ENCODE data around the gene PP2D1. TPM values are rescaled to one million over a fixed set of nuclear protein-coding genes. Genes with fewer than 3 reads are reported as not detected.

Gene PP2D1
- polyA plus RNA-seq, 1 of the 3 experiments (the other 2 are of a cell fraction): not detected

GRCh38 chr3:20055020-20055775, 43.1 kb upstream of the PP2D1 start:
- 78% methylated on average over 10 of the region's 10 CpGs for WGBS (ENCODE audit: low lambda C conversion rate)
- no peak for TF ChIP-seq MXI1 (IDR thresholded peaks at IDR 0.05; ENCODE audit: low read depth, low read length)
- no peak for TF ChIP-seq FOSL2 (IDR thresholded peaks at IDR 0.05; ENCODE audit: borderline replicate concordance, low read depth)
- no peak for TF ChIP-seq NFIC (IDR thresholded peaks at IDR 0.05; ENCODE audit: borderline replicate concordance)
- TF ChIP-seq FOXJ3 (CRISPR knock-in tag; IDR thresholded peaks at IDR 0.05): no peak
- TF ChIP-seq, protein P1, sequence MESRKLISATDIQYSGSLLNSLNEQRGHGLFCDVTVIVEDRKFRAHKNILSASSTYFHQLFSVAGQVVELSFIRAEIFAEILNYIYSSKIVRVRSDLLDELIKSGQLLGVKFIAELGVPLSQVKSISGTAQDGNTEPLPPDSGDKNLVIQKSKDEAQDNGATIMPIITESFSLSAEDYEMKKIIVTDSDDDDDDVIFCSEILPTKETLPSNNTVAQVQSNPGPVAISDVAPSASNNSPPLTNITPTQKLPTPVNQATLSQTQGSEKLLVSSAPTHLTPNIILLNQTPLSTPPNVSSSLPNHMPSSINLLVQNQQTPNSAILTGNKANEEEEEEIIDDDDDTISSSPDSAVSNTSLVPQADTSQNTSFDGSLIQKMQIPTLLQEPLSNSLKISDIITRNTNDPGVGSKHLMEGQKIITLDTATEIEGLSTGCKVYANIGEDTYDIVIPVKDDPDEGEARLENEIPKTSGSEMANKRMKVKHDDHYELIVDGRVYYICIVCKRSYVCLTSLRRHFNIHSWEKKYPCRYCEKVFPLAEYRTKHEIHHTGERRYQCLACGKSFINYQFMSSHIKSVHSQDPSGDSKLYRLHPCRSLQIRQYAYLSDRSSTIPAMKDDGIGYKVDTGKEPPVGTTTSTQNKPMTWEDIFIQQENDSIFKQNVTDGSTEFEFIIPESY (IDR thresholded peaks at IDR 0.05; ENCODE audit: borderline replicate concordance, low read depth): no peak
- no peak for TF ChIP-seq ELF1 (IDR thresholded peaks at IDR 0.05)
- TF ChIP-seq IRF3 (IDR thresholded peaks at IDR 0.05; ENCODE audit: low read depth, low read length): no peak
- no peak for TF ChIP-seq RFX5 (IDR thresholded peaks at IDR 0.05; ENCODE audit: low read length)
- peak; percentile 66 for TF ChIP-seq CHD2 (IDR thresholded peaks at IDR 0.05; ENCODE audit: low read length, partially characterized antibody)
- no peak for TF ChIP-seq TEAD4 (IDR thresholded peaks at IDR 0.05; ENCODE audit: borderline replicate concordance, insufficient read depth)
- peak in 1 of 2 experiments; percentile 90; a peak in 2 of 4 replicates for TF ChIP-seq EP300 (IDR thresholded peaks at IDR 0.05; ENCODE audit: borderline replicate concordance in 1 of 2, low read depth in 1 of 2, low read length in 1 of 2)
- no peak for TF ChIP-seq RXRA (IDR thresholded peaks at IDR 0.05; ENCODE audit: borderline replicate concordance, low read depth)
- no peak for TF ChIP-seq TCF12 (IDR thresholded peaks at IDR 0.05)
- peak; percentile 80 for TF ChIP-seq GATA2 (CRISPR knock-in tag; IDR thresholded peaks at IDR 0.05)
- TF ChIP-seq RCOR1 (IDR thresholded peaks at IDR 0.05; ENCODE audit: low read length): peak; percentile 96
- TF ChIP-seq YY1 (IDR thresholded peaks at IDR 0.05; ENCODE audit: low read depth): no peak
- TF ChIP-seq, protein P2, sequence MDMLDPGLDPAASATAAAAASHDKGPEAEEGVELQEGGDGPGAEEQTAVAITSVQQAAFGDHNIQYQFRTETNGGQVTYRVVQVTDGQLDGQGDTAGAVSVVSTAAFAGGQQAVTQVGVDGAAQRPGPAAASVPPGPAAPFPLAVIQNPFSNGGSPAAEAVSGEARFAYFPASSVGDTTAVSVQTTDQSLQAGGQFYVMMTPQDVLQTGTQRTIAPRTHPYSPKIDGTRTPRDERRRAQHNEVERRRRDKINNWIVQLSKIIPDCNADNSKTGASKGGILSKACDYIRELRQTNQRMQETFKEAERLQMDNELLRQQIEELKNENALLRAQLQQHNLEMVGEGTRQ (IDR thresholded peaks at IDR 0.05; ENCODE audit: borderline replicate concordance, low read depth, low read length): no peak
- no peak for TF ChIP-seq EZH2phosphoT487 (IDR thresholded peaks at IDR 0.05; ENCODE audit: borderline replicate concordance, low read depth)
- TF ChIP-seq, protein P3, sequence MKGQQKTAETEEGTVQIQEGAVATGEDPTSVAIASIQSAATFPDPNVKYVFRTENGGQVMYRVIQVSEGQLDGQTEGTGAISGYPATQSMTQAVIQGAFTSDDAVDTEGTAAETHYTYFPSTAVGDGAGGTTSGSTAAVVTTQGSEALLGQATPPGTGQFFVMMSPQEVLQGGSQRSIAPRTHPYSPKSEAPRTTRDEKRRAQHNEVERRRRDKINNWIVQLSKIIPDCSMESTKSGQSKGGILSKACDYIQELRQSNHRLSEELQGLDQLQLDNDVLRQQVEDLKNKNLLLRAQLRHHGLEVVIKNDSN (IDR thresholded peaks at IDR 0.05; ENCODE audit: borderline replicate concordance, low read depth): no peak
- peak; percentile 19; the same call in 1 of the 2 replicates for TF ChIP-seq PBX3 (IDR thresholded peaks at IDR 0.05)
- no peak for TF ChIP-seq TAF1 (IDR thresholded peaks at IDR 0.05; ENCODE audit: borderline replicate concordance, low read depth, low read length)
- TF ChIP-seq FOXM1 (IDR thresholded peaks at IDR 0.05; ENCODE audit: low read depth): no peak
- ChIA-PET CTCF (interaction anchor here (0.8 kb wide), 1 partner anchor 18 kb away, joined by 3 read pairs; no protein-coding TSS in a partner anchor), POLR2A (no interaction called here)
- peak; percentile 23 for DNase-seq
- Histone ChIP-seq H3K27ac (ENCODE audit: low read depth in 2 of 2, low read length in 1 of 2) (peak overlapping the region; percentile 26 to 65; a peak in 3 of 4 replicates), H3K4me2 (peak overlapping the region; percentile 5; the same call in 1 of the 2 replicates), H3K9ac (no peak overlapping the region), H3K9me3 (no peaks in the 10 kb centered on the region), H3K36me3 (replicated peaks in 1 of 2; ENCODE audit: control insufficient read depth in 1 of 2, insufficient read depth in 2 of 2, low read length in 1 of 2) (no peaks in the 10 kb centered on the region), H3K79me2 (ENCODE audit: insufficient read depth) (no peaks in the 10 kb centered on the region), H3K27me3 (ENCODE audit: insufficient read depth) (no peaks in the 10 kb centered on the region), H3K4me1 (ENCODE audit: control insufficient read depth in 1 of 2, insufficient read depth in 2 of 2, low read depth in 1 of 2, low read length in 1 of 2) (peaks cover 19 to 40% of the 10 kb centered on the region in 2 experiments; a peak in 3 of 4 replicates), H2AFZ (ENCODE audit: low read depth) (no peak overlapping the region), H3K9me2 (no peaks in the 10 kb centered on the region), H3F3A (replicated peaks; ENCODE audit: insufficient read depth) (peaks cover 12% of the 10 kb centered on the region), H4K20me1 (ENCODE audit: insufficient read depth) (peaks cover 15% of the 10 kb centered on the region; the same call in 1 of the 2 replicates), H3K4me3 (ENCODE audit: low read depth in 2 of 2, low read length in 1 of 2) (no peak overlapping the region)
